ENCODE results near the gene BCL2.

Gene BCL2

GRCh38 chr18:63142594-63143225 lies 176.9 kb downstream of the BCL2 start:
- no peak overlapping the region for H3K27ac ChIP-seq (ENCODE audit: low read length)

GRCh38 chr18:63141778-63142176 lies 177.8 kb downstream of the BCL2 start:
- Histone ChIP-seq H3K36me3 (ENCODE audit: control insufficient read depth, insufficient read depth, low read length) (no peaks in the 10 kb centered on the region), H3K27ac (ENCODE audit: low read length) (no peak overlapping the region), H3K4me1 (ENCODE audit: control insufficient read depth, insufficient read depth, low read length) (peaks cover 6% of the 10 kb centered on the region; the same call in 1 of the 2 replicates), H3K9me3 (ENCODE audit: control insufficient read depth, insufficient read depth, low read length) (no peaks in the 10 kb centered on the region), H3K4me3 (ENCODE audit: low read length) (no peak overlapping the region), H3K27me3 (ENCODE audit: control insufficient read depth, insufficient read depth, low read length) (no peaks in the 10 kb centered on the region)
- no CpG with 5 or more reads among the region's 10 CpGs for WGBS (ENCODE audit: insufficient coverage, insufficient read length)
- no peak for DNase-seq (ENCODE audit: low read depth, low spot score)

More at GRCh38 chr18:63142594-63143225, 176.9 kb downstream of the BCL2 start:
- Histone ChIP-seq H3K9me3 (ENCODE audit: control insufficient read depth, insufficient read depth, low read length) (no peaks in the 10 kb centered on the region), H3K4me1 (ENCODE audit: control insufficient read depth, insufficient read depth, low read length) (peaks cover 5% of the 10 kb centered on the region; the same call in 1 of the 2 replicates), H3K4me3 (ENCODE audit: low read length) (no peak overlapping the region), H3K36me3 (ENCODE audit: control insufficient read depth, insufficient read depth, low read length) (no peaks in the 10 kb centered on the region), H3K27me3 (ENCODE audit: control insufficient read depth, insufficient read depth, low read length) (no peaks in the 10 kb centered on the region)
- no peak for DNase-seq (ENCODE audit: low read depth, low spot score)
- WGBS (ENCODE audit: insufficient coverage, insufficient read length), result no CpG with 5 or more reads among the region's 9 CpGs

GRCh38 chr18:63140997-63141777 lies 178.4 kb downstream of the BCL2 start:
- WGBS (ENCODE audit: insufficient coverage, insufficient read length), result no CpG with 5 or more reads among the region's 13 CpGs
- DNase-seq (ENCODE audit: low read depth, low spot score), result no peak
- Histone ChIP-seq H3K4me1 (ENCODE audit: control insufficient read depth, insufficient read depth, low read length) (peaks cover 4% of the 10 kb centered on the region; the same call in 1 of the 2 replicates), H3K4me3 (ENCODE audit: low read length) (no peak overlapping the region), H3K27ac (ENCODE audit: low read length) (no peak overlapping the region), H3K9me3 (ENCODE audit: control insufficient read depth, insufficient read depth, low read length) (no peaks in the 10 kb centered on the region), H3K36me3 (ENCODE audit: control insufficient read depth, insufficient read depth, low read length) (no peaks in the 10 kb centered on the region), H3K27me3 (ENCODE audit: control insufficient read depth, insufficient read depth, low read length) (no peaks in the 10 kb centered on the region)

GRCh38 chr18:63140038-63140450 lies 179.5 kb downstream of the BCL2 start:
- H3K27ac ChIP-seq (ENCODE audit: low read length), result no peak overlapping the region
- no peak overlapping the region for H3K4me3 ChIP-seq (ENCODE audit: low read length)
- H3K36me3 ChIP-seq (ENCODE audit: control insufficient read depth, insufficient read depth, low read length), result no peaks in the 10 kb centered on the region
- no peaks in the 10 kb centered on the region for H3K27me3 ChIP-seq (ENCODE audit: control insufficient read depth, insufficient read depth, low read length)
- no peaks in the 10 kb centered on the region for H3K9me3 ChIP-seq (ENCODE audit: control insufficient read depth, insufficient read depth, low read length)
- DNase-seq (ENCODE audit: low read depth, low spot score), result no peak
- no CpG with 5 or more reads among the region's 3 CpGs for WGBS (ENCODE audit: insufficient coverage, insufficient read length)
- H3K4me1 ChIP-seq (ENCODE audit: control insufficient read depth, insufficient read depth, low read length), result peaks cover 4% of the 10 kb centered on the region; the same call in 1 of the 2 replicates

- H3K27ac ChIP-seq (ENCODE audit: low read length), result no peak overlapping the region
Measured at GRCh38 chr18:63138436-63139340, 180.9 kb downstream of the BCL2 start.

GRCh38 chr18:63137999-63138435 lies 181.6 kb downstream of the BCL2 start:
- Histone ChIP-seq H3K27me3 (ENCODE audit: control insufficient read depth, insufficient read depth, low read length) (no peaks in the 10 kb centered on the region), H3K9me3 (ENCODE audit: control insufficient read depth, insufficient read depth, low read length) (no peaks in the 10 kb centered on the region), H3K27ac (ENCODE audit: low read length) (no peak overlapping the region), H3K4me3 (ENCODE audit: low read length) (no peak overlapping the region), H3K4me1 (ENCODE audit: control insufficient read depth, insufficient read depth, low read length) (peaks cover 4% of the 10 kb centered on the region; the same call in 1 of the 2 replicates), H3K36me3 (ENCODE audit: control insufficient read depth, insufficient read depth, low read length) (no peaks in the 10 kb centered on the region)
- DNase-seq (ENCODE audit: low read depth, low spot score), result no peak
- WGBS (ENCODE audit: insufficient coverage, insufficient read length), result no CpG with 5 or more reads among the region's 12 CpGs

More at GRCh38 chr18:63138436-63139340, 180.9 kb downstream of the BCL2 start:
- peak; percentile 71 for DNase-seq (ENCODE audit: low read depth, low spot score)
- no CpG with 5 or more reads among the region's 10 CpGs for WGBS (ENCODE audit: insufficient coverage, insufficient read length)
- H3K27me3 ChIP-seq (ENCODE audit: control insufficient read depth, insufficient read depth, low read length), result no peaks in the 10 kb centered on the region
- H3K36me3 ChIP-seq (ENCODE audit: control insufficient read depth, insufficient read depth, low read length), result no peaks in the 10 kb centered on the region
- no peaks in the 10 kb centered on the region for H3K9me3 ChIP-seq (ENCODE audit: control insufficient read depth, insufficient read depth, low read length)
- H3K4me1 ChIP-seq (ENCODE audit: control insufficient read depth, insufficient read depth, low read length), result peaks cover 4% of the 10 kb centered on the region; the same call in 1 of the 2 replicates
- H3K4me3 ChIP-seq (ENCODE audit: low read length), result no peak overlapping the region

- H3K36me3 ChIP-seq (ENCODE audit: control insufficient read depth, insufficient read depth, low read length), result no peaks in the 10 kb centered on the region
- DNase-seq (ENCODE audit: low read depth, low spot score), result no peak
- WGBS (ENCODE audit: insufficient coverage, insufficient read length), result no CpG with 5 or more reads among the region's 3 CpGs
- no peak overlapping the region for H3K4me3 ChIP-seq (ENCODE audit: low read length)
- H3K27me3 ChIP-seq (ENCODE audit: control insufficient read depth, insufficient read depth, low read length), result no peaks in the 10 kb centered on the region
- no peaks in the 10 kb centered on the region for H3K9me3 ChIP-seq (ENCODE audit: control insufficient read depth, insufficient read depth, low read length)
- peaks cover 4% of the 10 kb centered on the region; the same call in 1 of the 2 replicates for H3K4me1 ChIP-seq (ENCODE audit: control insufficient read depth, insufficient read depth, low read length)
- H3K27ac ChIP-seq (ENCODE audit: low read length), result no peak overlapping the region
Measured at GRCh38 chr18:63135101-63135500, 184.5 kb downstream of the BCL2 start.

GRCh38 chr18:63132819-63133200 lies 186.8 kb downstream of the BCL2 start:
- Histone ChIP-seq H3K27me3 (ENCODE audit: control insufficient read depth, insufficient read depth, low read length) (no peaks in the 10 kb centered on the region), H3K27ac (ENCODE audit: low read length) (no peak overlapping the region), H3K36me3 (ENCODE audit: control insufficient read depth, insufficient read depth, low read length) (no peaks in the 10 kb centered on the region), H3K9me3 (ENCODE audit: control insufficient read depth, insufficient read depth, low read length) (no peaks in the 10 kb centered on the region), H3K4me1 (ENCODE audit: control insufficient read depth, insufficient read depth, low read length) (peaks cover 1% of the 10 kb centered on the region; the same call in 1 of the 2 replicates), H3K4me3 (ENCODE audit: low read length) (no peak overlapping the region)
- no CpG with 5 or more reads among the region's 8 CpGs for WGBS (ENCODE audit: insufficient coverage, insufficient read length)
- no peak for DNase-seq (ENCODE audit: low read depth, low spot score)

GRCh38 chr18:63131959-63132818 lies 187.4 kb downstream of the BCL2 start:
- Histone ChIP-seq H3K27me3 (ENCODE audit: control insufficient read depth, insufficient read depth, low read length) (no peaks in the 10 kb centered on the region), H3K4me3 (ENCODE audit: low read length) (no peak overlapping the region), H3K36me3 (ENCODE audit: control insufficient read depth, insufficient read depth, low read length) (no peaks in the 10 kb centered on the region), H3K4me1 (ENCODE audit: control insufficient read depth, insufficient read depth, low read length) (no peaks in the 10 kb centered on the region), H3K9me3 (ENCODE audit: control insufficient read depth, insufficient read depth, low read length) (no peaks in the 10 kb centered on the region), H3K27ac (ENCODE audit: low read length) (no peak overlapping the region)
- no CpG with 5 or more reads among the region's 13 CpGs for WGBS (ENCODE audit: insufficient coverage, insufficient read length)
- no peak for DNase-seq (ENCODE audit: low read depth, low spot score)
